GM18499 (cell line): ENCODE results near the gene FHL1.
"Not testable (repeated sequence)": the region's sequence is repeated elsewhere in the genome, so short reads cannot be mapped to it uniquely, and the experiment has no call there.

Experiments used
- ATAC-seq: cut with Tn5 transposase; IDR thresholded peaks from one replicate; pipeline ENCODE4 v1.9.1; 2021; ENCODE audit warnings: moderate number of reproducible peaks; ENCODE audit not compliant: insufficient read depth, unreplicated experiment

The FHL1 gene

GRCh38 chrX:136147315-136147901 lies at the start of gene FHL1:
Gene FHL1, plus strand, starts transcription at chrX:136147533.
- ATAC-seq = no peak

DNA sequence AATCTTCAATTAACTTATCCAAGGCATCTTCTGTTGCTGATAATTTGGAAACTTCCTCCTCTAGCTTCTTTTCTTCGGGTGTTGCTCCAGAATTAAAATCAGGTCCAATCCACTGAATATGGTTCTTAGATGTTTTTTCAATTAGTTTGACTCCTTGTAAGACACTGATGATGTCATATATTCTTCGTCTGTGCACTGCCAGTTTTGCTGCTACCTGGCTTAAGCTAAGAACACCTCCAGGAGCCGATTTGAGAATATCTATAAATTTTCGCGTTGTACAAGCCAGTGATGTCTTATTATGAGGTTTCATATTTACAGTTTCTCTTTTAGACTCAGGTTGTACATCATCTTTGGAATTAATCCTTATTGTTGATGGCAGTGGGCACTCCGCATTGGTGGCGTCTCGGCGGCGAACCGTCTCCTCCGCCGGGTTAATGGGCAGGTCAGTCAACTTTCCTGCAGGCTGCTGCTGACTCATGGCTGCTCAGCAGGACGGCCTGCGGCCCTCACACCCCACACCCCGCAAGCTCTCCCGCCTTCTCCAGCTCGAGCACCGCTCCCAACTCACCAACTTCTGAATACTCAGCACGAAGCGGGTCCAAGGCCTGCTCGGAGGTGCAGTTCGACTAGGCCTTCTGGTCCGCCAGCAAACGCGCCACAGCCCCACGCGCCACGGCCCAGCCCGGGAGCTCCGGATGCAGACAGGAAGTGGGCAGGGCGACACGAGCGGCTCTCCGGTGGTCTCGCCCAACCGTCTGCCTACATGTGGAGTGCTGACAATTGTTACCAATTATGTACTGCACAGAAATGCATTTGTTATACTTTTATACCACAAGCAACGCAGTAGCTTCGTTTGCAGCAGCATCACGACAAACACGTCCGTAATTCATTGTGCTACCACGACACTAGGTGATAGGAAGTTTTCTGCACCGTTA lies 49.2 kb upstream of the FHL1 start:
- ATAC-seq = no peak

DNA sequence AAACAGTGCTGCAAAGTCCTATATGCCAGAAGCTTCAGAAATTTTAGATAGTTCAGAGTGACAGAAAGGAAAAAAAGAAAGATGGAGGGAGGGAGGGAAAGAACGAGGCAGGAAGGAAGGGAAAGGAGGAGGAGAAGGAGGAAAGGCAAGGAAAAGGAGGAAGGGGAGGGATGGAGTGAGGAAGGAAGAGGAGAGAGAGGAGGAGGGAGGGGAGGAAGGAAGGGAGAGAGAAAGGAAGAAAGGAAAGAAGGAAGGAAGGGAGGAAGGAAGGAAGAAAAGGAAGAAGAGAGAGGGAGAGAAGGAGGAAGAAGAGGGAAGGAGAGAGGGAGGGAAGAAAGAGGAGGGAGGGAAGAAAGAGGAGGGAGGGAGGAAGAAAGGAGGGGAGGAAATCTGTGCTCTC lies 42.4 kb upstream of the FHL1 start:
- ATAC-seq = no peak

DNA sequence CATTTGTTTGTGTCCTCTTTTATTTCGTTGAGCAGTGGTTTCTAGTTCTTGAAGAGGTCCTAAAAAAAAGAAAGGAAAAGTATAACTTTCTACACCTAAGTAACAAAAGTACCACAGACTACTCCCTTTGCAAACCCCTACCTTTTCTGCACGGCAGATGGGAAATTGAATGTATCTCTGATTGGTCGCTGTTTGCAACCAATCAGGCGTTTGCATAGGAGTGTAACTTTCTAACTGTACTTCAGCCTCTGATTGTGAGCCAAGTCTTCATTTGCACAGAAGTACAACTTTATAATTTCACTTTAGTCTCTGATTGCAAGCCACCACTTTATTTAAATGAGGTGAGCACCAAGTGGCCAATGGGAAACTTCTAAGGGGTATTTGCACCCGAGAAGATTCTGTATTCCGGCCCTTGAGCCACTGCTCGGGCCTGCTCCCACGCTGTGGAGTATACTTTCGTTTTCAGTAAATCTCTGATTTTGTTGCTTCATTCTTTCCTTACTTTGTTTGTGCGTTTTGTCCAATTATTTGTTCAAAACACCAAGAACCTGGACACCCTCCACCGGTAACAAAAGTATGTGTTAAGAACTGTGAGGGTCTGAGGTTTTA lies 40.3 kb upstream of the FHL1 start:
- no peak for ATAC-seq

DNA sequence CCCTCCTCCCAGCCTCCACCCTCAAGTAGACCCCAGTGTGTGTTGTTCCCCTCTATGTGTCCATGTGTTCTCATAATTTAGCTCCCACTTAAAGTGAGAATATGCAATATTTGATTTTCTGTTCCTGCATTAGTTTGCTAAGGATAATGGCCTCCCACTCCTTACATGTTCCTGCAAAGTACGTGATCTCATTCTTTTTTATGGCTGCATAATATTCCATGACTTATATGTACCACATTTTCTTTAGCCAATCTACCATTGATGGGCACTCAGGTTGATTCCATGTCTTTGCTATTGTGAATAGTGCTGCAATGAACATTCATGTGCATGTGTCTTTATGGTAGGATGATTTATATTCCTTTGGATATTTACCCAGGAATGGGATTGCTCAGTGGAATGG lies 38.4 kb upstream of the FHL1 start:
- ATAC-seq = not testable (repeated sequence)

- ATAC-seq = no peak
These were observed 35.0 kb upstream of the FHL1 start for GRCh38 chrX:136112286-136112685.

DNA sequence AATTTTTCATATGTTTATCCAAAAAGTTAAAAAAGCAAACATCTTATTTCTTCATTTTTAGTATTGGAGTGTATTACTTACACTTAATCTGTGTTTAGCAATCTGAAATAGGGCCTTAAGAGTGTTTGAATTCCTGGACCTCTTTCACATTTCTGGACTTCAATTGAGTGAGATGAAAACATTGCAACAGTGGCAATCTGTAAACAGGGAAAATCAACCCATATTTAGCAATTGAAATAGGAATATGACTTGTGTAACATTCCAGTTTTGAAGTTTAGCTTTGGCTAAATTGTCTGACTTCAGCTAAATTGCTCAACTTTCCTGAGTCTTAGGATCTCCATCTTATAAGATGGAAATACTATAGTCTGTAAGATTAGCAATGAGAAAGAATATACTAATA lies 34.6 kb upstream of the FHL1 start:
- ATAC-seq = no peak

DNA sequence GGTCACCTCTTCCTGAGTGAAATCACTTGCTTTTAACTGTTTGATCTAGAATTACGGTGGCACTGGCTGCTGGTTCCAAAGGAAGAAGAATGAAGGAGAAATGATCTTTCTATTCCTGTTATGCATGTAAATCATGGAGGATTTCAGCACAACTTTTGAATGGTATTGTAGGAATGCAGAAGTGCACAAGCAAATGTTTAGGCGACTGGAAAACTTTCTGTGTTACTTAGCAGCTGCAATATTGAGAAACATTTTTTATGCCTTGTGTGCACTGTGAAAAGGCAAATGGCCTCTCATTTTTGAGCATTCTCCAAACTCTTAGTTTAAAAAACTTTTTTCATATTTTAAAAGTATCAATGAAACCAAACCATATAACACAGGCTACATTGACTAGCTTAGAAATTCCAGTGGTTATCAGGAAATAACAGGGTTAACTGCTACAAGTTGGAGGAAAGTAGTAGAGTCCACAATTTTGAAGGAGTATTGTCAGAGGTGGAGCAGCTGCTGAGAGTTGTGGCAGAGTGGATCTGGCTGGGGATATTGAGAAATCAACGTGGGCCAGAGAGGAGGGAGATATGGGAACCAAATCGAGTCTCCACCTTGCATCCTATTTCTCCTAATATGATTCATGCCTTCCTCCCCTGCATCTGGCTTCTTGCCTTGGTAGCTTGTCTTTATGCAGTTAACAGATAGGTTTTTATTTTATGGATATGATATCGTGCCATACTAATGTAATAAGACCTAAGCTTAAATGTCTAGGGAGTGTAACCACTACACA lies 32.0 kb upstream of the FHL1 start:
- no peak for ATAC-seq

DNA sequence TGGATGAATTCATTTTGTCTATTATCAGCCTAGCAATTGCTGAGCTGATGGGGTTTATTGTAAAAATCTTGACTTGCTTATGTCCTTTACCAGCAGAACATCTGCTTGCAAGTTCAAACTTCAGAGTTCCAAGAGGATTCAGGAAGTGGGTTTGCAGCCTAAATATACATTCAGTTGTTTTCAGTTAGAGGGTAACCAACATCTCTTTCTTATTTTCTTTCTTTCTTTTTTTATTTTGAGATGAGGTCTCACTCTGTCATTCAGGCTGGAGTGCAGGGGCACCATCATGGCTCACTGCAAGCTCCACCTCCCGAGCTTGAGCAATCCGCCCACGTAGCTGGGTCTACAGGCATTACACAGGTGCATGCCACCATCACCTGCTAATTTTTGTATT lies 31.4 kb upstream of the FHL1 start:
- ATAC-seq = no peak

DNA sequence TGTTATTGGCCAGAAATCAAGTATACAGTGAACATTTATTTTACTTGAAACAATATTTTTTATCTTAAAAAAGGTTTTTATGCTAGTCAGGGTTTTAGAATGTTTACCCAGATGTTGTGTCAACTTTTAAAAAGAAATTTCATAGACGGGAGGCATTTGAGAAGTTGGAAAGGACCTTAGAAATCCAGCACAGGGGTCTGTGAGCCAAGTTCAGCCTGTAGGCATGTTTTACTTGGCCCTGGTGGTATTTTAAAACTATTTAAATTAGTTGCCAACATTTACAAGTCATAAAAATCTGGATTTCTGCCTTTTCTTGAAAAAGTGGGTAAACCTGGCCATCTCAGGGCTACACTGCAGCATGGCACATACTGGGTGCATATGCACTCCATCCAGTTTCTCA lies 25.5 kb upstream of the FHL1 start:
- ATAC-seq = no peak

DNA sequence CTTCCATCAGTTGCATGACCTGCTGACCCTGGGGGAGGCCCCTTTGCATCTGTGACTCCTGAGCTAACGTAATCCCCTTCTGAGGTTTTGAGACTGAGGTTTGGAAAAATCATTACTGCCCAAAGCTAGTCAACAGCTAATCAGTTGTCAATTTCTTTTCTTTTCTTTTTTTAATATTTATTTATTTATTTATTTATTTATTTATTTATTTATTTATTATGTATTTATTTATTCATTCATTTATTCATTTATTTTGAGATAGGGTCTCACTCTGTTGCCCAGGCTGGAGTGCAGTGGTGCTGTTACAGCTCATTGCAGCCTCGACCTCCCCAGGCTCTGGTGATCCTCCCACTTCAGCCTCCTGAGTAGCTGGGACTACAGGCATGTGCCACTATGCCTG lies 25.1 kb upstream of the FHL1 start:
- ATAC-seq = no peak

- no peak for ATAC-seq
These were observed 22.2 kb upstream of the FHL1 start for GRCh38 chrX:136125106-136125505.

DNA sequence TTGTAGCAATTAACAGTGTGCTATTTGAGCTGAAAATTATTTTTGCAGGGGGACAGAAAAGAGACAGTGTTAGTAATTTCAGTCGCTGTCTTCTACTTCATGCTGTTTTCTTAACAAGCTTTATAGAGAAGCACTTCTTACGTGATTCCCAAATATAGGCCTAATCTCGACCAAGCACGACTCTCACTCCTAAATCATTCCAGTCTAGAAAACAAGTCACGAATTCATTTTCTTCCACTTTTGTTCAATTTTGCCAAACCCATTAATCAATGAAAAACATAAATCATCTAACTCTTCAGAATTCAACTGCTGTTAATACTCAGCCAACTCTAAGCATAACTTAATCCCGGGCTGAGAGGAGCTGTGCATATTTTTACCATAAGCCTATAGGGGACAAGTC lies 21.0 kb upstream of the FHL1 start:
- no peak for ATAC-seq

GRCh38 chrX:136126872-136127406 lies 20.4 kb upstream of the FHL1 start:
- ATAC-seq = no peak

- ATAC-seq = no peak
These were observed 18.6 kb upstream of the FHL1 start for GRCh38 chrX:136128743-136129142.

DNA sequence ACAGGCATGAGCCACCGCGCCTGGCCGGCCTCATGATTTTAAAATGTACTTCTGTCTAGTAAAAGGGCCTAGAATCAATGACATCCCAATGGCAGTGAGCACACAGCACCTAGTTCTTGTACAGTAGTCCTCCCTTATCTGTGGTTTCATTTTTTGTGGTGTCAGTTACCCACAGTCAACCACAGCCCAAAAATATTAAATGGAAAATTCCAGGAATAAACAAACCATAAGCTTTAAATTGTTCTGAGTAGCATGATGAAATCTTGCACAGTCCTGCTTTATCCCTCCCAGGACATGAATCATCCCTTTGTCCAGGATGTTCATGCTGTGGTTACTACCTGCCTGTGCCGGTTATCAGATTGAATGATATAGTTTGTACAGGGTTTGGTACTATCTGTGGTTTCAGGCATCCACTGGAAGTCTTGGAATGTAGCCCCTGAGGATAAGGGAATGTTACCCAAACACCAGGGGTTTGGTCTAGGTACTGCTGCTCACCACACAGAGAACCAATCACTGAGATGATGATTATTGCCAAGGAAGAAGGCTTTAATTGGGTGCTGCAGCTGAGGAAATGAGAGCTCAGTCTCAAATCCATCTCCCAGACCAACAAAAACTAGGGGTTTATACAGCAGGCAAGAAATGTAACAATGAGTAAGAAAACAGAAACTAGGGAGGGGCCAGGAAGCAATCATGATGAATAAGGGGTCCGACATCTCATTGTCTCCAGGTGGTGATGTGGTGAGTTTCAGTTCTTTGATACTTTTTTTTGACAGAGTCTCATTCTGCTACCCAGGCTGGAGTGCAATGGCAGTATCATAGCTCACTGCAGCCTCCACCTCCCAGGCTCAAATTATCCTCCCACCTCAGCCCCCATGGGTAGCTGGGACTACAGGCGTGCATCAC lies 16.2 kb upstream of the FHL1 start:
- peak; percentile 58 for ATAC-seq

GRCh38 chrX:136138939-136139338 lies 8.4 kb upstream of the FHL1 start:
- no peak for ATAC-seq

DNA sequence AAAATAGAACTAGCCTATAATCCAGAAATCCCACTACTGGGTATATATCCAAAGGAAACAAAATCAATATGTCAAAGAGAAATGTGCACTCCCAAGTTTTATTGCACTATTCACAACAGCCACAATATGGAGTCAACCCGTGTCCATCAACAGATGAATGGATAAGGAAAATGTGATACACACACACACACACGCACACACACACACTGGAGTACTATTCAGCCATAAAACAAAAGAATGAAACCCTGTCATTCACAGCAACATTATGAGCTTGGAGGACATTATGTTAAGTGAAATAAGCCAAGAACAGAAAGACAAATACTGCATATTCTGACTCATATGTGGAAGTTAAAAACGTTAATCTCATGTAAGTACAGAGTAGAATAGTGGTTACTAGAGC lies 5.8 kb upstream of the FHL1 start:
- ATAC-seq = no peak

GRCh38 chrX:136142592-136142991 lies 4.7 kb upstream of the FHL1 start:
- ATAC-seq = no peak
